Gastrocnemius medialis (tissue), 4 donors: ENCODE measurements around the gene CACNA1D.

Experiments used
- CTCF ChIP-seq, 5 experiments: fragments of 450-650 bp in 3 of 5; fragments of 200-600 bp in 2 of 5; sonication (generic) in 2 of 5; IDR thresholded peaks in 4 of 5; conservative IDR thresholded peaks in 1 of 5; 1 replicate in 4 of 5; 2 replicates in 1 of 5; pipeline ENCODE4 v1.5.1; 2016 to 2019; ENCODE audit warnings: antibody characterized with exemption in 5 of 5, mild to moderate bottlenecking in 3 of 5, moderate library complexity in 3 of 5
- POLR2A ChIP-seq, 2 donors: fragments of 450-650 bp; IDR thresholded peaks; one replicate each; pipeline ENCODE4 v1.6.1; 2017; ENCODE audit warnings: antibody characterized with exemption in 2 of 2, mild to moderate bottlenecking in 2 of 2, moderate library complexity in 2 of 2

GRCh38 chr3:53688989-53689388 lies 194.6 kb downstream of the CACNA1D start:
- TF ChIP-seq CTCF (IDR thresholded peaks at IDR 0.05 in 4 of 5, conservative IDR thresholded peaks at IDR 0.05 in 1 of 5) = no peak
- TF ChIP-seq POLR2A (IDR thresholded peaks at IDR 0.05) = no peak
